Amniotic stem cell (primary cell): Measurements from ENCODE around the gene HERPUD2.
A peak's percentile ranks its signal among the peaks of the same experiment; 100 is the strongest.
"Not testable (repeated sequence)": the region's sequence is repeated elsewhere in the genome, so short reads cannot be mapped to it uniquely, and the experiment has no call there.

Experiments used
- DNase-seq: peaks from one replicate; lab custom pipeline; 2025; lab: John Stamatoyannopoulos, UW

Gene HERPUD2

DNA sequence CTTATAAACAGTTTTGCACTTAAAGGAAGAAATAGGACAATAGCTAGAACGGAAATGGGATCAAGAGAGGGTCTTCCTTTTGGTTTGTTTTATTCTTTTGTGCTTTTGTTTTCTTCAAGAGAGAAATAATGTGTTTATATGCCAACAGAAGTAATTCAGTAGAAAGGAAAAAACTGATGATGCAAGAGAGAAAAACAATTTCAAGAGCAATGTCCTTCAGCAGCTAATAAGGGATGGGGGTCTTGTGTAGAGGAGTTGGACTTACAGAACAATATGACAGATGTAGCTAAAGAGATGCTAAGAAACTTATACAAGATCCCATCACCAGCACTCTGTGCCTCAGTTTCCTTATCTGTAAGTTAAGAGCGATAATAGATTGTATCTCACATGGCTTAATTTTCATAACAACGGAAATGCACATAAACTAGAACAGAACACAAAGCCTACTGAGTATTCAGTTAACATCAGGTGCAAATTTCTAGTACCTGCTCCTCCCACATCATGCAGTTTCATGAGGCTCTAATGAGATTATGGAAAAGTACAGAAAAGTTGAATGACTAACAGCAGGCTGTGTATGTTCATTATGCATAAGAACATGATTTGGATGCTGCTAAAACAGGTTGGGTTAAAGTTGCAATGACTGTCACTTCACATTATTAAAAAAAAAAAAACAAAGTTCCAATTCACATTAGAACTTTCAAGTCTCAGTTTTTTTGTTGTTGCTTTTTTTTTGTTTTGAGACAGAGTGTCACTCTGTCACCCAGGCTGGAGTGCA is 17.2 kb downstream of the HERPUD2 start:
- no peak for DNase-seq

DNA sequence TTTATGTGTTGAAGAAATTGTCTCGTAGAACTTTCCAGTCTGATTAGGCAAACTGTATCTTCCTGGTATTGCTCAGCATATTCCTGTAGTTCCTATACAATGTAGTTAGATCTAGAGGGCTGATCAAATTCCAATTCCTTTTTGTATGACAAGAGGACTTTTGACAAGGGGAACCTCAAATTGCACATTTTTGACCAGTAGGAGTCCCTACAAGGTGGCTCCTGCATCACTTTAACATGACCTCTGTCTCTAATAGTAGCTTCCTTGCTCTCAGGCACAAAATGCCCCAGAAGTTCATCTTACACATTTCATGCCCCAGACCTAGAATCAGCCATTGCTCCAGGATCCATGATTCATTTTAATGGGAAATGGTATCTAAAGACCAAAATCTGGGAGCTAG is 18.7 kb downstream of the HERPUD2 start:
- DNase-seq = no peak

DNA sequence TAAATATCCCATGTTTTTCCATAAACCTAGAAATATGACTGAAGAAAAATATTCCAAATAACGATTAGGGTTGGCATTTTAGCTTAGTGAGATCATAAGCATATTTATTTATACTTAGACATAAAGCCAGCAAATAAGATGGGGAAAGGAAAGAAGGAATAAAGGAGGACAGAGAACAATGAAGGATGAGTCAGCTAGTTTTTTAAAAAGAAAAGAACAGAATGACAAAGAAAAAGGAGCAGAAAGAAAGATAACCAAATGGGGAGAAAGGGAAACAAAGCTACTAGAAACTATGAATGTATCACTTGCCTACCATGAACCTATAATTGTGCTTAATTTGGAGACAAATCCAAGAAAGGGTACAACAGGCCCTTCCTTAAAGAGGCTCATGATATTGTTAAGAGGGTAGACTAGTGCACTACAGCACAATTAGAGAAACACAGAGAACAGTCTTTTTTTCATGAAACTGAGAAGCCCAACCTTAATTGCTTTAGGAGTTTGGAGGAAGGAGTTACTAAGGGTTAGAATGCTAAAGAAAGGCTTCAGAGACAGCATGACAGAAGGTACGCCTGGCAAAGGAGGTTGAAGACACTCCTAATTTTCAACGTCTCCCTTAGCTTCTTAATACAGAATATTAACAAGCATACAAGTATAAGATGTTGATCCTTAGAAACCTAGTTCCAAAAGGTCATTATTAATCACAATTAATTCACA is 23.9 kb downstream of the HERPUD2 start:
- no peak for DNase-seq

DNA sequence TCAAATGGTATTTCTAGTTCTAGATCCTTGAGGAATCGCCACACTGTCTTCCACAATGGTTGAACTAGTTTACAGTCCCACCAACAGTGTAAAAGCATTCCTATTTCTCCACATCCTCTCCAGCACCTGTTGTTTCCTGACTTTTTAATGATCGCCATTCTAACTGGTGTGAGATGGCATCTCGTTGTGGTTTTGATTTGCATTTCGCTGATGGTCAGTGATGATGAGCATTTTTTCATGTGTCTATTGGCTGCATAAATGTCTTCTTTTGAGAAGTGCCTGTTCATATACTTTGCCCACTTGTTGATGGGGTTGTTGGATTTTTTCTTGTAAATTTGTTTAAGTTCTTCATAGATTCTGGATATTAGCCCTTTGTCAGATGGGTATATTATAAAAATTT is 34.5 kb downstream of the HERPUD2 start:
- DNase-seq = not testable (repeated sequence)

DNA sequence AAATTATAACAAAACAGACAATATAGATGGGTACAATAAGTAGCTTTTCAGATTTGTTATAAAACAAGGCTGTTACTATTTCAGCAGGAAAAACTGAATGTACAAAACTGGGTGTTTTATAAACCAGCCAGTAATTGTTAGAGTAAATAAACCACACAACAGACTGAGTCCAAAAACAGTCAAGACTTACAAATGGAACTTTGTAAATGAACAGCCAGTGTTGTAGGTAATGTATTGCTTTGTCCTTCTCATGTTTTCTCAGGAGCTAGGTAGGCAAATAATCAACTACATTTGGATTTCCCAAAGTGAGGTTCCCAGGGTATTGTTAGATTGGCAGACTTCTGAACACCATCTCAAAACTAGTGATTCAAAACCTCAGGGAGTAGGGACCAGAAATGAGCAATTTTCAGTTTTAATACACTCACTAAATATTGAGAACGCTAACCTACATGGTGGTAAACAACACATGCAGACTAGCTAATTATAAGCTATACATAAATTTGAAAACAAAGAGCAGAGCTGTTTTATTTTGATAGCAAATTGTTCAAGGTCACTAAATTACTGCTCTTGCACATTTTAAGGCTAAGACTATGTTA is 36.2 kb downstream of the HERPUD2 start:
- no peak for DNase-seq

DNA sequence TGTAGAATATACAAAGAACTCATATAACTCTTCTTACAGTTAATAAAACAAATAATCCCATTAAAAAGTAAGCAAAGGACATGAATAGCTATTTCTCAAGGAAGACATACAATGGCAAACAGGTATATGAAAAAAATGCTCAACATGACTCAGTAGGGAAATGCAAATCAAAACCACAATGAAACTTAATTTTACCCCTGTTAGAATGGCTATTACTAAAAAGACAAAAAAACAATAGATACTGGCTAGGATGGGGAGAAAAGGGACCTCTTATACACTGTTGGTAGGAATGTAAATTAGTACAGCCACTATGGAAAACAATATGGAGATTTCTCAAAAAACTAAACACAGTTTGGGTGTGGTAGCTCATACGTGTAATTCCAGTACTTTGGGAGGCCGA is 37.8 kb downstream of the HERPUD2 start:
- DNase-seq = no peak

DNA sequence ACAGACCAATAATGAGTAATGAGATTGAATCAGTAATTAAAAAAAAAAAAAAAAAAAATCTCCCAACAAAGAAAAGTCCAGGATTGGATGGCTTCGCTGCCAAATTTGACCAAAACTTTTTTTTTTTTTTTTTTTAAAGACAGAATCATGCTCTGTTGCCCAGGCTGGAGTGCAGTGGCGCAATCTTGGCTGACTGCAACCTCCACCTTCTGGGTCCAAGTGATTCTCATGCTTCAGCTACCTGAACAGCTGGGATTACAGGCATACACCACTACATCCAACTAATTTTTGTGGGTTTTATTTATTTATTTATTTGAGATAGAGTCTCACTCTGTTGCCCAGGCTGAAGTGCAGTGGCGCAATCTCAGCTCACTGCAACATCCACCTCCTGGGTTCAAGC is 40.4 kb downstream of the HERPUD2 start:
- DNase-seq = not testable (repeated sequence)

DNA sequence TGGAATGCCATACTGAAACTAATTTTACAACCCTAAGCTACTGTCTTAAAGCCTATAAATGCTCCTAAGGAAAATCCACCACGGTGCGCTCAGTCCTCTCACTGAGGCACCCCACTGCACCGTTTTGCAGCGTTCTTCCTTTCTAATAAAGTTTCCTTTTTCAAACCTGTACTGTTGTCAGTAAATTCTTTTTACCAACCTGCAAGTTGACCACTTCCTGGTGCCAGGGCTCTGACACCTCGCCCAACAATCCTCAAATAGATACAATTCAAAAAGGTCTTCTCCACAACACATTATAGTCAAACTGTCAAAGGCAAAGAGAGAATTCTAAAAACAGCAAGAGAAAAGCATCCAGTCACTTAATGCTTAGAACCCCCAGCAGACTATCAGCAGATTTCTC is 42.8 kb downstream of the HERPUD2 start:
- no peak for DNase-seq

DNA sequence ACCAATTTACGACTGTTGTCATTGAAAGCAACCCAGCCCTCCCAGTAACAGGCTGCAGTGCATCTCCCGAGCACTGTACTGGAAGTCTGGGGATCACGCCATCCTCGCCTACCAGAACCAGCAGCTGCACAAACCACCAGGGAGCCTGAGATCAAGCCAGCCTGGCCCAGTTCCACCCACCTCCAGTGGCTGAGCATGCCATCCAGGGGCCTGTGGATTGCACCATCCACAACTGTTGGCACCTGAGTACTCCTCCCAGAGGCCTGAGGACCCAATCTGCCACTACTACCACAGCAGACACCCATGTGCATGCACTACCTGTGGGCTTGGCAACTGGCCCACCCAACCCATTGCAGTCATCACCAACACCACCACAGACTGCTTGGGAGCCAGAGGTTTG is 44.2 kb downstream of the HERPUD2 start:
- no peak for DNase-seq

DNA sequence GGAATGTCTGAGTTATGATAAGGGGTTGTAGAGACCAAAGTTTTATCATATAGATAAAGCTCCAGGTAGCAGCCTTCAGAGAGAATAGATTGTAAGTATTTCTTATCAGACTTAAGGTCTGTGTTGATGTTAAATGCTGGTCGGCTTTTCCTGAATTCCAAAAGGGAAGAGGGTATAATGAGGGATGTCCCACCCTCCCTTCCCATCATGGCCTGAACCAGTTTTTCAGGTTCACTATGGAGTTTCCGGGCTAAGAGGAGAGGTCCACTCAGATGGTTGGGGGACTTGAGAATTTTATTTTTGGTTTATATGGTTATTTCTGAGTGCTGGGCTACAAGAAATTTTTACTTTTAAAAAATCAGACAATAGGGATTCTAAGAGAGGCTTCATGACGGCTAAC is 45.2 kb downstream of the HERPUD2 start:
- no peak for DNase-seq

DNA sequence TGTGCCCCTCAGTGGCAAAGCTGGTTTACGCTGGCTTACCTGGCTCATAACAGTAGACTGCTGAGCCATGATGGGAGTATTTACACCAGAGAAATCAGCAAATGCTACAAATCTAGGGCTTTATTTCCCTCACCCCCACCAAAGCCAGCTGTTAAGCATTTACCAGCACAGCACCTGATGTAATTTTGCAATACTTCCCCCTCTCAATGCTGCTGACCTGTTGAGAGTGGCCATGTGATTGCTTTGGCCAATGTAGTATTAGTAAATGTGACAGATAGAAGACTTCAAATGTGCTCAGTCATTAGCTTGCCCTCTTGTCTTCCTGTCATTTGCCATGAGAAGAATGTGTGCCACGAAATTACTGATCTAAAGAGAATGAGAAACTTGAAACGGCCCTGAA is 46.6 kb downstream of the HERPUD2 start:
- DNase-seq = no peak

DNA sequence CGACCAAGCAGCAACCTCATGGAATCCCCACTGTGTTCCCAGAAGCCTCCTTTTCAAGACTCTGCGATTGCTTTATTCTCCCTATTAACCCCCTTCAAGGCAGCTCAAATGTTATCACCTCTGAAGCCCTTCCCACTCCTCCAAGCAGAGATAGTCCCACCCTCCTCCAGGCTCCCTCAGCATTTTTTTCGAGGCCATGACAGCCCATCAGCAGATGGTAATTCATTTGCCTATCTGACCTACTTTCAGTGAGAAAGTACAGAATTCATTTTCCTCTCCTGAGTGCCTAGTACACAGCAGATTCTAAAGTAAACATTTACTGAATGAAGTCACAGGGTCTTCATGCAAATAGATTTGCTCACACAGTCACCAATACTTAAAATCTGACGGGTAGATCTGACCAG is 47.8 kb downstream of the HERPUD2 start:
- no peak for DNase-seq

DNA sequence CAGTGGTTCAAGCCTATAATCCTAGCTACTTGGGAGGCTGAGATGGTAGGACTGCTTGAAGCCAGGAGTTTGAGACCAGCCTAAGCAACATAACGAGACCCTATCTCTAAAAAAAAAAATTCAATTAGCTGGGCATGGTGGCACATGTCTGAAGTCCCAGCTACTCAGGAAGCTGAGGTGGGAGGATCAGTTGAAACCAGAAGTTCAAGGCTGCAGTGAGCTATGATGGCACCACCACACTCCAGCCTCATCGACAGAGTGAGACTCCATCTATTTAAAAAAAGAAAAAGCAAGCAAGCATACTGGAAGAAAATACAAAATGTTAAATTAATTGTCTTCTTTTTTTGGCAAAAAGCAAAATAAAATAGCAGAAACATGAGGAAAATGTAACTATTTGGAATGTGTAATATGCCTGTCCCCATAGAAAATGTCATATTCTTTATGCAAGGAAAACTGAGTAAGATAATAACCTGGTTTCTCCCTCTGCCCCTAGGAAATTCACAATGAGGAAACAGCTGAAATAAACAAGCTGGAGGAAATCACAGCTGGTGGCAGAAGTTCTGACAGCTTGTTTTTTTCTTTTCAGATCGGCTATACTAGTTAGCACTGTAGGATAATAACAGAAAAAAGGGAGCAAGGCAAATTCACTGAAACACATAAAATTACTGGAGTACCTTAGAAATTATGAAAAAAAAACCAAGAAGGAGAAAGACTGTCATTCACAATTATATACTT is 48.5 kb downstream of the HERPUD2 start:
- DNase-seq = no peak

DNA sequence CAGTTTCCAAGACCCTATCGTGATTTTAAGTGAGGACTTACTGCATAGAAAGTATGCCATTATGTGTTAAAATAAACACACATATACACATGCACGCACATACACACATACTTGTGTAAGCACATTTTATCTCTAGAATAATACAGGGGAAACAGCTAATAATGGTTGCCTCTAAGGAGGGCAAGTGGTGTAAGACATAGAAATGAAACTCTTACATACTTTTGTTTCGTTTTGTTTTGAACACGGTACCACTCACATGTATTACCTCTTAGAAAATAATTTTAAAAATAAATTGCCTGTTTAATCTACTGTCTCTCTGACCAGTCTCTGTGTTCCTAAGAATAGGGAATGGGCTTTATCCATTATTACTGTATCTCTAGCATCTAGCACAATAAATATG is 49.2 kb downstream of the HERPUD2 start:
- DNase-seq = no peak

DNA sequence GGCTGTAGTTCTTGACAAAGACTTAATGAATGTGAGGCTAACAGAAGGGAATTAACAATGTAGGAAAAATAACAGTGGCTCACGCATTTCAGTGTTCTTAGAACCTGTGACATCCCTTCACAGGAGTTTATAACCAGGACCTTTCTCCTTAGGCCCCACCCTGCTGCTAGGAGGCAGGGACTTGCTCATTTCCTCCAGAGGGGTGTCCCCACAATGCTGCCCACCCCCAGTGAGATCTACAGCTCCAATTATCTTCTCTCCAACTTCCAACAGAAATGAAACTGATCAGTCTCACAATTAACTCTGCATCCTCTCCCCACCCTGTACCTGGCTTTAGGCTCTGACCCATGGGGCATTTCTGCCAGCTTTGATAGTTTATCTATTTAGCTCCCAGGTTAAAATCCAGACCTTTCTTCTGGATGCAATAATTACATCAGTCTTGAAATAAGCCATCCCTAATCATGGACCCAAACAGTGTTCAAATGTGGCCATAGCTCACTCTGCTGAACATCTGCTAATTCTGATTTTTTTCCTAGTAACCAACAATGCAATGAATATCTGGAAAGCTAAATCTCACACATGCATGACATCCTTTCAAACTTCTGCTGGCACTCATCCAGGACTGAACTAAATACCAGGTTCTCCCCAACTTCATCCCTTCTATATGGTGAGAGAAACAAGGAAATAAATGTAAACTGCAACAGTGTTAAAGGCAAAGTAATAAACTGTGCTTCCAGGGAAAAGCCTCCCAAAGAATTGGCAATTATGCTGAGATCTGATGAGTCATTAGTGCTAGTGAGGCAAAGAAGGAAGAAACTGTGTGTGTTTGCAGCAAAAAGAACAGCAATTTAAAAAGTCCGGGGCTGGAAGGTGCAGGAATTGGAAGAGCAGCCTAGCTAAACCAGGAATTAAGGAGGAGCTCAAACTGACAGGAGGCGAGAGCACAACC is 64.6 kb downstream of the HERPUD2 start:
- peak; percentile 21 for DNase-seq

DNA sequence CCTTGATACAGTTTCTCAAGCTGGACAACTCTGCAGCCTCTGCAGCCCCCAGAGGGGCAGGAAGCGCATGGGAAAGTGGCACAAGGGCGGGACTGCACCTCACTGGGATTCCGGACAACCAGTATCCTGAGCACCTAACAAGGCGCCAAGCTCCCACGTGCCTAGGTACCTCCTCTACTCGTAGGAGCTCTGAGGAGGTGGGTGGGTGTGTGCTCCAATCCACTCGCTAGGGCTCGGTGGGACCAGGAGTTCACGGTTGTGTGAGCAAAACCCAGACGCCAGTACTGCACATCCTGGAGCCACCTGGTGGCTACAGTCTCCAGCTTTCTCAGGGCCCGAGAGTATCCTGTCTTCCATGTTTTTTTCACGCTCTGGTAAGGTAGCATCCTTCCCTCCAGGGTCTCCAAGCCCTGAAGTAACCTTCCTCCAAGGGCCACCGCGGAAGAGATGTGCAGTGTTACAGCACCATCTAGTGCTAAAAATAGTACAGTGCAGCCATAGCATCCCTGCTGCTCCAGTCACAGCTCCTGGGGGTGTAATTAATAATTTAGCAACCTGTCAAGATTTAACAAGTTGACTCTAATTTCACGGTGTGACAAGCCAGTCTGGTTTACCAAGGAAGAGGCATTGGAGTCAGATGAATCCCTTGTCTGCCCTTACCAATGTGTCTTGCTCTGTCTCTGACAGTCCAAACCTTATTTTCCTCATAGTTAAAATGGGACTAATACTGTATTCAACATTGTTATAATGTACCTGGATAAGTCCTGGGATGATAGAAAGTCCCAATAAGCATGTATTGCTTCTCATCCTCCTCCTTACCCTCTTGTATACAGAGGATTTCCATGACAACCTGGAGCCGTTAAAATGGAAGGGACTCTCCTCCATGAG is 70.4 kb downstream of the HERPUD2 start:
- DNase-seq = no peak

DNA sequence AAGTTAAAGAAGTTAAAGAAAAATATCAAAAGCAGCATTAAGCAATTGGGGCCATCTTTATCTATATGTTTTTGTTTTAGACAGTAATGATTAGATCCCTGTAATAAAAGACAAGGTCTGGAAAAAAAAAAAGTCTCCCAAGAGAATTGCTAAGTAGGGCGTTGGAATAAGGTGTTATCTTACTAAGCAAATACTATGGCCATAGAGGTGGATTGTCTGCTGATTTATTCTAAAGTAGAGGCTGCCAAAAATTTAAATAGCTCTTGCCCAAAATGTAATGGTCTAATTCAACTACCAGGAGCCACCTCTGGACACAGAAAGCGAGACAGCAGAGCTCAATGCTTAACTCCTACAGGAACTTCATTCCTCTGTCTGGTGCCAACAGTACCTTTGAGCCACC is 71.6 kb downstream of the HERPUD2 start:
- DNase-seq = no peak

DNA sequence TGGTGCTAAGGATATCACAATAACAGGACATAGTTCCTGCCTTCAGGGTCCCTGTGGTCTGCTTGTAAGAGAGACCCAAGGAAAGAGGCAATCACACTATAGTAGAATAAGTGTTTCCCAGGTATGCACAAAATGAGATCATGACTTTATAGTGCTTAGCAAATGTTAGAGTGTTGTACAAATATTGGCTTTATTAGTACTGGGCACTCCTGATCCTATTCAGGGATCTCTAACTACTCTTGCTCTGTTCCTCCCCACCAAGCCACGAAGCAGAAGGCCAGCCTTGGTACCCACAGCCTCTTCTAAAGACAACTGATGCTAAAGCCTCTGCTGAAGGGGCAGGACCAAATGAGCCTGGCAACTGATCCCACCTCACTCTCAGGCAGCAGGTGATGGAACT is 75.1 kb downstream of the HERPUD2 start:
- DNase-seq = no peak

DNA sequence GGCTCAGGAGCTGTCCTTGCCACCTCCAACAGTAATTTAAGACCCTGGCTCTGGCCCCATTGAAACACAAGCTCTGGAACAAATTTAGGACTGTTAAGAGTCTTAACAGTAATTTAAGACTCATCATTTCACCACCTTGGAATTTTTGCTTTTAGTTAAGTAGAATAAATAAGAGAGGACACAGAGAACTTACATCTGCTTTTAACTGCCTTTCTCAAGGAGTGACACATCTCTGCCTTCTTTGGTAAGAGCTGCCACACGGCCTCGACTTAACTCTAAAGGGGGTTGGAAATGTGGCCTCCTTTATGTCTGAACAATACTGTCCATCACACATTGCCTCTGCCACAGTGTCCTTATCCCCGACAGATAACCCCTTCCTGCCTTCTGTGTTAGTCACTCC is 77.9 kb downstream of the HERPUD2 start:
- DNase-seq = no peak

DNA sequence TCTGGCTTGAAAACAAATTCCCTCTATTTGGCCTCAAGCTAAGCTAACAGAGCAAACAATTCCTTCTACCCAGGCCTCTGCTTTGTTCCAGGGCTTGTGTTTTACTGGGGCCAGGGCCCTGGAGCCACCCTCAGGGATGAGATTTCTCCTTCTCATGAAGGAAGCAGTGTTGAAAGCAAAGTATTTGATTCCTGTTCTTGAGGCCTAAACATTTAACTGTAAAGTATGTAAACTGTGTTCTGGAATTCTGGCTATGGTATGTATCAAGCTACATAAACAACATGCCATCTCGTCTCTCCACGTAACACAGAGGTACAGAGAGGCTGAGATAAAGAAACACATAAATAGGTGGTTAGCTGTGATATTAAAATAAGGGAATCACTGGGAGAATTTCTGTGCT is 81.8 kb downstream of the HERPUD2 start:
- no peak for DNase-seq
